22Rv1 (cell line): ENCODE results near the gene FREY1.

Experiments used
- H3K27ac ChIP-seq: fragments of 450-650 bp; 2 replicates; pipeline ENCODE4 v1.5.1; 2017
- CTCF ChIP-seq: fragments of 450-650 bp; IDR thresholded peaks from 2 replicates; pipeline ENCODE4 v1.5.1; 2017; ENCODE audit warnings: mild to moderate bottlenecking
- ZFX ChIP-seq: fragments of 450-650 bp; IDR thresholded peaks from 2 replicates; pipeline ENCODE4 v1.6.1; 2017; ENCODE audit warnings: antibody characterized with exemption, borderline replicate concordance

FREY1 gene

GRCh38 chr11:45939836-45940235, 32.8 kb upstream of the FREY1 start:
- no peak overlapping the region for H3K27ac ChIP-seq
- TF ChIP-seq ZFX (no peak), CTCF (no peak)

GRCh38 chr11:45937916-45938315, 30.8 kb upstream of the FREY1 start:
- H3K27ac ChIP-seq: no peak overlapping the region
- TF ChIP-seq ZFX (no peak), CTCF (no peak)

GRCh38 chr11:45936511-45937054, 29.5 kb upstream of the FREY1 start:
- TF ChIP-seq CTCF: no peak
- no peak for TF ChIP-seq ZFX
- no peak overlapping the region for H3K27ac ChIP-seq

GRCh38 chr11:45935349-45936064, 28.4 kb upstream of the FREY1 start:
- H3K27ac ChIP-seq: no peak overlapping the region
- TF ChIP-seq CTCF: no peak
- TF ChIP-seq ZFX: no peak

GRCh38 chr11:45934580-45935318, 27.7 kb upstream of the FREY1 start:
- TF ChIP-seq ZFX: no peak
- no peak for TF ChIP-seq CTCF
- H3K27ac ChIP-seq: no peak overlapping the region

GRCh38 chr11:45933846-45934579, 26.9 kb upstream of the FREY1 start:
- TF ChIP-seq CTCF (no peak), ZFX (no peak)
- H3K27ac ChIP-seq: no peak overlapping the region
